ENCODE data around the gene DBI. TPM values are rescaled to one million over a fixed set of nuclear protein-coding genes. Genes with fewer than 3 reads are reported as not detected.
A peak's percentile ranks its signal among the peaks of the same experiment; 100 is the strongest.

The DBI gene
- total RNA-seq, 2 experiments from 2014 or later: 23.6 to 27.4 TPM

DNA sequence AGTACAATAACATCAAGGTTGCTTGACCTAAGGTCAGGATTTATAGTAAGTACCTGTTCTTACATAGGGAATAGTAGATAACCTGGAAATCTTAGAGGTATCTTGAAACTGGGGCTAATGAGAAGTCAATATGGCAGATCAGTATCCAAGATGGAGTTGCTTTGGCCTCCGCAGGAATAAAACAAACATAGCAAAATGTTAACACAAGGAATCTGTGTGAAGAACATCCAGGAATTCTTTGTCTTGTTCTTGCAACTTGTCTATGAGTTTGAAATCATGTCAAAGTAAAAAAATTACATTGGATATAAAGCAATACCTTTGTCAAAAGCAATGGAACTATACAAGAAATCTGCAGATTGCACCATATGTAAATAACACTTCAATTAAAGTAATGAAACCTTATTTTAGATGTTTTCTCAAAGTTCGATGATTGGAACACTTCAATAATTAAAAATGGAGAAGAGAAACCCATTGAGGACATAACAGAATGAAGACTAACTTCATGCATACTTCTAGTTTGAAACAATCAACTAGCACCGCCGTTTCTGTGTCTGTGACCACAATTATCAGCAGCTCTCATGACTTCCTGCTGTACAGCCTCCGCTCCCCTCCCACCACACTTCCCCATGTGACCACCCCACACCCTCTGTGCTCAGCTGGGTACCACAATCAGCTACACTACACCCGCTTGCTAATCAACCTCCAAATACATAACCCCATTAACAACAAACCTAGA is 27.8 kb upstream of the DBI start:
- Histone ChIP-seq H3K4me3 (ENCODE audit: low read length) (no peak overlapping the region), H3K4me1 (ENCODE audit: insufficient read depth, low read length) (peaks cover 9% of the 10 kb centered on the region), H3K9me3 (ENCODE audit: control insufficient read depth in 1 of 2, insufficient read depth in 1 of 2, low read length in 2 of 2) (no peaks in the 10 kb centered on the region), H3K27me3 (ENCODE audit: control insufficient read depth in 1 of 2, insufficient read depth in 2 of 2, low read length in 2 of 2) (no peaks in the 10 kb centered on the region), H3K36me3 (ENCODE audit: insufficient read depth, low read length) (no peaks in the 10 kb centered on the region), H3K27ac (ENCODE audit: low read depth in 1 of 2, low read length in 2 of 2) (no peak overlapping the region)
- peak; percentile 98 for ATAC-seq (ENCODE audit: poor library complexity)
- POLR2A ChIA-PET: interaction anchor here (0.9 to 1.4 kb wide), 3 partner anchors 24 to 28 kb away, joined by 3 to 6 read pairs (median 3); partner anchors contain the start of genes C2orf76 and DBI
- intact Hi-C loops (cut with DNase I, micrococcal nuclease): no loop called here
- CTCF ChIA-PET: no interaction called here
- DNase-seq: peak; percentile 2 to 77 (median 30)
- Mint-ChIP-seq H3K36me3 (ENCODE audit: low read depth) (peaks cover 13% of the 10 kb centered on the region), H3K27ac (peak overlapping the region; percentile 59), H3K4me1 (ENCODE audit: low read depth) (peaks cover 15% of the 10 kb centered on the region), H3K27me3 (no peaks in the 10 kb centered on the region), H3K9me3 (no peaks in the 10 kb centered on the region), H3K4me3 (peak overlapping the region; percentile 25)
- no peak for TF ChIP-seq CTCF (IDR thresholded peaks at IDR 0.05)

DNA sequence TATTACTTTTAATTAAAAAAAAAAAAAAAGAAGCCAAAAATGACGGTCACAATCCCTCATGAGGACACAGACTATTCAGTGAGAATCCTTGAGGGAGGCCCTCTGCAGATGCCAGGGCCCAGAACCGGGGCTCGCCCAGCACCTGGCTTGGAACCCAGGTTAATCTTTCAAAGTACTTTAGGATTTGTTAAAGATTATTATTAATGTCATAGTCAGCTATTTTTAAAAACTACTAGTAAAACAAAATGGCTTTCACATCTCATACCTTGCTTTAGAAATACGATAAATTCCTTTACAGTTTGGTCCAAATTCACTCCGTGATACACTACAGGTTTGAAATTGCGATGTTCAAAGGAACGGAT is 27.2 kb upstream of the DBI start:
- no peaks in the 10 kb centered on the region for H3K36me3 ChIP-seq (ENCODE audit: insufficient read depth, low read length)
- DNase-seq (no peak), ATAC-seq (ENCODE audit: poor library complexity) (no peak)
- CTCF ChIA-PET: no interaction called here
- POLR2A ChIA-PET: interaction anchor here (0.9 to 1.4 kb wide), 3 partner anchors 24 to 27 kb away, joined by 3 to 6 read pairs (median 3); partner anchors contain the start of genes C2orf76 and DBI
- peak overlapping the region; percentile 59 for H3K27ac Mint-ChIP-seq
- H3K4me1 ChIP-seq (ENCODE audit: insufficient read depth, low read length): peaks cover 9% of the 10 kb centered on the region
- H3K27ac ChIP-seq (ENCODE audit: low read depth in 1 of 2, low read length in 2 of 2): no peak overlapping the region
- TF ChIP-seq CTCF (IDR thresholded peaks at IDR 0.05): no peak
- H3K27me3 ChIP-seq (ENCODE audit: control insufficient read depth in 1 of 2, insufficient read depth in 2 of 2, low read length in 2 of 2): no peaks in the 10 kb centered on the region
- no peaks in the 10 kb centered on the region for H3K9me3 ChIP-seq (ENCODE audit: control insufficient read depth in 1 of 2, insufficient read depth in 1 of 2, low read length in 2 of 2)
- H3K27me3 Mint-ChIP-seq: no peaks in the 10 kb centered on the region
- no peaks in the 10 kb centered on the region for H3K9me3 Mint-ChIP-seq
- intact Hi-C loops (cut with DNase I, micrococcal nuclease): no loop called here
- peaks cover 12% of the 10 kb centered on the region for H3K36me3 Mint-ChIP-seq (ENCODE audit: low read depth)
- H3K4me1 Mint-ChIP-seq (ENCODE audit: low read depth): peaks cover 15% of the 10 kb centered on the region
- no peak overlapping the region for H3K4me3 Mint-ChIP-seq
- no peak overlapping the region for H3K4me3 ChIP-seq (ENCODE audit: low read length)

DNA sequence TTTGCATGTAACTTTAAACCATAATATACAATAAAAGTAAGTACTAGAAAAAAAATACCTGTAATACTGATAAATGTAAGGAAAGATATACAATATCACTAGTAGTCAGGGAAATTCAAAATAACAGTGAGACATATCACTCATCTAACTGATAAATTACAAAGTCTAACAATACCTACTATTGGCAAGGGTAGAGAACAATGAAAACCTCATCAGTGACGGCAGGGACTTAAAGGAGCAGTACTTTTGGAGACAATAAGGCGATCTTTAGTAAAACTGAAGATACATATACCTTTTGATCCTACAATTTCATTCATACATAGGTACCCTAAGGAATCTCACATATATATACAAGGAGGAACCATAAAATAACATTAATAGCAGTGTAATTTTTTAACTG is 25.1 kb upstream of the DBI start:
- Histone ChIP-seq H3K36me3 (ENCODE audit: insufficient read depth, low read length) (no peaks in the 10 kb centered on the region), H3K9me3 (ENCODE audit: control insufficient read depth in 1 of 2, insufficient read depth in 1 of 2, low read length in 2 of 2) (no peaks in the 10 kb centered on the region), H3K27ac (ENCODE audit: low read depth in 1 of 2, low read length in 2 of 2) (no peak overlapping the region), H3K27me3 (ENCODE audit: control insufficient read depth in 1 of 2, insufficient read depth in 2 of 2, low read length in 2 of 2) (no peaks in the 10 kb centered on the region), H3K4me3 (ENCODE audit: low read length) (no peak overlapping the region), H3K4me1 (ENCODE audit: insufficient read depth, low read length) (peaks cover 9% of the 10 kb centered on the region)
- Mint-ChIP-seq H3K27me3 (no peaks in the 10 kb centered on the region), H3K4me1 (ENCODE audit: low read depth) (peaks cover 15% of the 10 kb centered on the region), H3K9me3 (no peaks in the 10 kb centered on the region), H3K27ac (no peak overlapping the region), H3K36me3 (ENCODE audit: low read depth) (no peaks in the 10 kb centered on the region), H3K4me3 (no peak overlapping the region)
- ATAC-seq (ENCODE audit: poor library complexity) (no peak), DNase-seq (no peak)
- no peak for TF ChIP-seq CTCF (IDR thresholded peaks at IDR 0.05)
- ChIA-PET POLR2A (no interaction called here), CTCF (no interaction called here)
- intact Hi-C loops (cut with DNase I, micrococcal nuclease): no loop called here
